HL-60/S4 treated with phorbol 12-myristate 13-acetate at 8.2 ng/mL for 4 days and 3 days (cell line): ENCODE measurements around the gene VMP1.
"Not testable (repeated sequence)": the region's sequence is repeated elsewhere in the genome, so short reads cannot be mapped to it uniquely, and the experiment has no call there.

Source experiments
- in situ Hi-C: fragments of 300-500 bp; cut with MboI; formaldehyde crosslinking; loops from 2 replicates; pipeline ENCODE4 v1.15.0; 2022; ENCODE audit warnings: low sequenced_read_pairs

Gene VMP1

DNA sequence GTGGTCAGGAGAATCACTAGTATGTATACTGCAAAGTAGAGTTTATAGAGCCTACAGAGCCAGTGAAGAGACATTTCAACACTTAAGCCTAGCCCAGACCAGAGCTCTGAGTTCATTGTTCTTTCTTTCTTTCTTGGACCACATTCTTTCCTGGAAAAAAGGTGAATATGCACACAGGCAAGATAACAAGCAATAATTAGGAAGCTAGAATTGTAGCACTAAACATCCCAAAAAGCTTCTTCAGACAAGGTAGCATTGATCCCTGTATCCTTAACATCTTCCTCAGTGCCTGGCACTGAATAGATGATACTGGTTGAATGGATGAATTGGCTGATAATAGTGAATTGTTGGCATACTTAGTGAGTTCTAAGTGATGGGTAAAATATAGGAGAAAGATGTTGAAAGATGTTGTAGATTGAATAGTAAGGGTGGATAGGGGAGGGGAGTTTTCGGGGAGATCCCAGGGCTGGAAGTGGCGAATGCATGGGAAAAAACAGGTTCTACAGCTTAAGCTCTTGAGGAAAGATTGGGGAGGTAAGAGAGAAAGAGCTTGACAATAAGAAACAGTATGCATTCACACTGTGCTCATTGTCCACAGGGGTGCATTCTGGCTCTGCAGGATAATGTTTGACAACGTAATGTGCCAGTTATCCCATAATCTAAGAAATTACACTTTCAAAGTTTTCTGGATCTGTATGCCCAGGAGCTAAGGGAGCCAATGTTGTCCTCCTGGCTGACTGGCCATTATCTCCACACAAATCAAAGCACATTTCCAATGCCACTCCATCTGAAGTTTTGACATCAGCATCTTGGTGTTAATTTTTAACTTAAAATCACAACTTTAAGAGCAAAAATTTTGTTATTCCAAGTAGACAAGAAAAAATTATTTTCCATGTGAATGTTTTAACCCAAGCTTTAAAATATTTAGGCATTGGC lies 149.7 kb downstream of the VMP1 start:
- in situ Hi-C loops = no loop called here

DNA sequence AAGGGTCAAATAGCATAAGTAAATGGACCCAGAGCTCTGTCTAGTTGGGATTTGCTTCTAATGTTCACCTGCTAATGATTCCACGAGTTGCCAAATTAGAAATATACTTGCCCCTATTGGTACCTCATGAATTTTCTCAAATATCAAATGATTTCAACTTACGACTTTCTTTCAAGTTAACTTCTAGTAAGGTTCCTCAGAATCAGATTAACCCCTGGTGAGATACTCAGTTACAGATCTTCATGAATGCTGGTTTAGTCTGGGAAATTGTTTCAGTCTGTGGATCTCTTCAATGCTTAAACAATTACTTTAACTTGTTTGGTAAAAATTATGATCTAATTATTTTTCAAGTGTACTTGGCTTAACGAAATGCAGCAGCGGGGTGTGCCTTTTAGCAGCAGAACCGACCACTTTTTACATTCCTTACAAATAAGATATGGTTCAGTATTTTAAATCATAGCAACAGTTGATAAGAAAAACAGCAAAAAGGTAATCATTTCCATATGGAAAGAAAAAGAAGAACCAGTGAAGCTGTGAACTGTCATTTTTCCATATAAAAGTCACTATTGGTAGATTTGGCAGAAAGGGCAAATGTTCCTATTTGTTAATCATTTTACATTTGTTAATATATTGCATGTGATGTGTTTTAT lies 150.8 kb downstream of the VMP1 start:
- in situ Hi-C loops = no loop called here

DNA sequence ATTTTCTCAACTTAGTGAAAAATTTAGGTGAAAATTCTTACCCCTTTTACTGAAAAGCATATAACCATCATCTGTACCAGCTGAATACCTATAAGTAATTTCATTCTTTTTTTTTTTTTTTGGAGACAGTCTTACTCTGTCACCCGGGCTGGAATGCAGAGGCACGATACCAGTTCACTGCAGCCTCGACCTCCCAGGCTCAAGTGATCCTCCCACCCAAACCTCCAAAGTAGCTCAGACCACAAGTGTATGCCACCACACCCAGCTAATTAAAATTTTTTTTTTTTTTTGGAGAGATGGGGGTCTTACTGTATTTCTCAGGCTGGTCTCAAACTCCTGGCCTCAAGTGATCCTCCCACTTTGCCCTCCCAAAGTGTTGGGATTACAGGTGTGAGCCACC lies 151.5 kb downstream of the VMP1 start:
- in situ Hi-C loops = no loop called here

DNA sequence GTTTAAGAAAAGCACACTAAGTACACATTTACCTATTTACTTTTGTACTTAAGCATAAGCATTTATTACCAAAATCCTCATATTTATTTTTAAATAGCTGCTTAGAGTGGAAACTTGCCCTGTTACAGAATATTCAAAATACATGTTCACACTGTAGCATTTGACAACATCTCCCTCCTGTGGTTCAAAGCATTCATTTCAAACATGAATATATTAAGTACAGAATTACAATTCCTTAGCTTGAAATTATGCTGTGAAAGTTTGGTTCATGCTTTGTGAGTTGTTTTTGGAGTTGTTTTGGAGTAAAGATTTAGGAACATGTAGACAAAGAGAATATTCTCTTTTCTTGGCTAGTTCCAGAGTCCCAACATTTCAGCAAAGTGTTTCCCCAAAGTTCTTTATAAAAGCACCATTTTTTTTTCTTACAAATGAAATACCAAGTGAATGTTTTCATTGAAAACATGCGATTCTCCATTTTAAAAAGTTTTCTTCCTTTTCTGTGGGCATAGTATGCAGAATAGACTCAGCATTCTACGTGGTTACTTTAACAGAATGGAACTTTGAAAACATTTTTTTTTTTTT lies 152.1 kb downstream of the VMP1 start:
- in situ Hi-C loops = no loop called here

DNA sequence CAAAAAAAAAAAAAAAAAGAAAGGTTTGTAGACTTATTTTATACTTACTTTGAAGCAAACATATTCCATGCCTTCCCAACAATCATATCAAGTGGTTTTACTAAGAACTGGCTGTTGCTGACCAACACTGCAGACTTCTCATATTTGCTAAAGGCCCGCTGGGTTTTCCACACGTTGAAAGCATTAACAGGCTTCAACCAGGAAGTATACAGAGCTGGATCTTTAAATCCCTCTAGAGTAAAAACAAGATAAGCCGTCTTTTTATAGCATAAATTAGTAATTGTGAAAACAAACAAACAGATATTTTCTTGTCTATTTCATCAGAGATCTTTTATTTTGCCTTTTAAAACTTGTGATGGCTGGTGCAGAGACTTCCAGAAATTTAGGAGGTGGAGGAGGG lies 156.2 kb downstream of the VMP1 start:
- in situ Hi-C loops = no loop called here

DNA sequence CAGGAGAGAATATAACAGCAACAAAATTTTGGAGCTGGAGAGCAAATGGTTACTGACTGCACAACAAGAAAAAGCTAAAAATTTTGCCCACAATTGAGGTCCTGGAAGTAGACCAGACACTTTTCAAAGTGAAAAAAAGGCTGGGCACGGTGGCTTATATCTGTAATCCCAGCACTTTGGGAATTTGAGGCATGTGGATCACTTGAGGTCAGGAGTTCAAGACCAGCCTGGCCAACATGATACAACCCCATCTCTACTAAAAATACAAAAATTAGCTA lies 162.4 kb downstream of the VMP1 start:
- in situ Hi-C loops = no loop called here

DNA sequence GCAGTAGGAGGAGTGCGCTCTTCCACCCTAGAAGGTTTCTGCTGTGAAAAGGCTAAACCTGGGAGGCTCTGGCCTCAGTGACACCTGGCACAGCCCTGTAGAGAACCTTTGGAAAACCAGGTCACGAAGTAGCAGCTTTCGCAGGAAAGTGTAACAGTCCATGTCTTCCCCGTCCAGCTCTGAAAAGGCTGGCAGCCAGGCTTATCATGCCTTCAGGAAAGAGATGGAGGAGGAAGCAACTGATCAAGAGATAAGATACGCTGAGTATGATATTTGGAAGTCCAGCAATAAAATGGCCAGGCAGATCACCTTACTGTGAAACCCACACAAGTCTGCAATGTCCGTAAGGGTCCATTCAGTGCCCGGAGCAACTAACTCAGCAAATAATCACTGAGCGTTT lies 163.0 kb downstream of the VMP1 start:
- in situ Hi-C loops = no loop called here

DNA sequence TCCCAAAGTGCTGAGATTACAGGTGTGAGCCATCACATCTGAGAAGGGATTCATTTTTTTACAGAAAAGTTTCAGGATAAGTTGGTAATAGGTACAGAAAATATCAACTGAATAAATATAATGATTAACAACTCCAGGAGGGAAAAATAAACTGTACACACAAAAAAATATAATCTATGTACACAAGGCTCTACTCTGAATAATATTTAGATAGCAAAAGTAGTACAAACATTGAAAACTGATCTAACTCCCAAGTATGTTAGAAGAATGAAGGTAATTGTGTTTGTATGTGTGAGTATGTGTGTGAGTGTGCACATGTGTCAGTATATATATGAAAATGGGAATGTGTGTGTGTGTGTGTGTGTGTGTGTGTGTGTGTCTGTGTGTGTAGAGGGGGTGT lies 164.9 kb downstream of the VMP1 start:
- in situ Hi-C loops = no loop called here

DNA sequence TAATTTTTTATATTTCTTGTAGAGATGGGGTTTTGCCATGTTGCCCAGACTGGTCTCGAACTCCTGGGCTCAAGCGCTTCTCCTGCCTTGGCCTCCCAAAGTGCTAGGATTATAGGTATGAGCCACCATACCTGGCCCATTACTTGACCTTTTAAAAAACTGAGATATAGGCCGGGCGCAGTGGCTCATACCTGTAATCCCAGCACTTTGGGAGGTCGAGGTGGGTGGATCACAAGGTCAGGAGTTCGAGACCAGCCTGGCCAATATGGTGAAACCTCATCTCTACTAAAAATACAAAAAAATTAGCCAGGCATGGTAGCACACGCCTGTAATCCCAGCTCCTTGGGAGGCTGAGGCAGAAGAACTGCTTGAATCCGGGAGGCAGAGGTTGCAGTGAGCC lies 166.0 kb downstream of the VMP1 start:
- in situ Hi-C loops = not testable (repeated sequence)

DNA sequence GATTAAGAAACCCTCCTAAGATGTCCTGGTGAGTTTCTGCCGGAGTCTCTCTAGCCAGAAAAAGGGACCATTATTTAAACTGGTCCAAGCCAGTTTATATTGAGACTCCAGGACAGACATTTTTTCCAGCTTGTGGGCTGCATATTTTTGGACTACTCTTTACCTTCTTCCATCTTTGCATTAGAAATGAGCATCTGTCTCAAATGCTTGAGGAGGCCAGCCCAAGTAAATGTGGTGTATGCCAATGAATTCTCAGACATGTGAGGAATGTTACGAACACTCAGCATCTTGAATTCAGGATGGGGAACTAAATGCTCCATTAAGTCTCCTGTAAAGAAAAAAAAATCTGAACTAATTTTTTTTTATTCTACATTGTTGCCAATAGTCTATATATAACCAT lies 166.9 kb downstream of the VMP1 start:
- in situ Hi-C loops = no loop called here

DNA sequence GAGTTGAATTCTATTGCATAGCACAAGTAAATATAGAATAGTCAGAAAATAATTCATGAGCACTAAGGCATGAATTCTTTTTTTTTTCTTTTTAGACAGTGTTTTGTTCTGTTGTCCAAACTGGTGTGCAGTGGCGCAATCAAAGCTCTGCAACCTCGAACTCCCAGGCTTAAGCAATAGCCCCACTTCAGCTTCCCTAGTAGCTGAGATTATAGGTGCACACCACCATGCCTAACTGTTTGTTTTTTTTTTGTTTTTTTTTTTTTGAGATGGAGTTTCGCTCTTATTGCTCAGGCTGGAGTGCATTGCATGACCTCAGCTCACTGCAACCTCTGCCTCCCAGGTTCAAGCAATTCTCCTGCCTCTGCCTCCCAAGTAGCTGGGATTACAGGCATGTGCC lies 168.7 kb downstream of the VMP1 start:
- in situ Hi-C loops = no loop called here

DNA sequence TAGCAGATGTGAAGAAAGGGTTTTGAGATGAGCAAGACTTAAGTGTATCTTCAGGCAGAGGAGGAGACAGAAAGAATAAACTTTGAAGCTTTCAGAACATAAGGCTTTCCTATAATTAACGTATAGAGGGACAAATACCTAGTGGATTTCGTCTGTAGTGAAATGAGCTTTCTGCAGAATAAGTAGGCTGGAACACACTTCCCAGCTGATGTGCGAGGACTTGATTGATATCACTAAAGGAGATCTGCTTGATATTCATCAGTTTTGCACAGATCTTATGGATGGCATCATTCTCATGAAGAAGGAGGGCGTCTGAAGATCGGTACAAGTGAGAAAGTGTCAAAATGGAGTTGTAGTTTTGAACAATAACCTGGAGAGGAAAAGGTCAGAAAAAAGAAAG lies 170.5 kb downstream of the VMP1 start:
- in situ Hi-C loops = no loop called here

DNA sequence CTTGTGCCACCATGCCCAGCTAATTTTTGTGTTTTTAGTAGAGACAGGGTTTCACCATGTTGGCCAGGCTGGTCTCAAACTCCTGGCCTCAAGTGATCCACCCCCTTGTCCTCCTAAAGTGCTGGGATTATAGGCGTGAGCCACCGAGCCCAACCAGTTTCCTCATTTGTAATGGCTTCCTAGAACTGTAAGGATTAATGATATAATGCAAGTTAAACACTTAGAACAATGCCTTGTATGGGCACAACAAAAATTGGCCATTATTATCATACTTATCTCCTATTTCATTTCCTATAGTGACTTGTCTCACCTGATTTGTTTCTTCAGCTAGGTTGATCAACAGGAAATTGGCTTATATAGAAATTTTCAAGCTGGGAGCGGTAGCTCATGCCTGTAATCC lies 171.2 kb downstream of the VMP1 start:
- in situ Hi-C loops = no loop called here

DNA sequence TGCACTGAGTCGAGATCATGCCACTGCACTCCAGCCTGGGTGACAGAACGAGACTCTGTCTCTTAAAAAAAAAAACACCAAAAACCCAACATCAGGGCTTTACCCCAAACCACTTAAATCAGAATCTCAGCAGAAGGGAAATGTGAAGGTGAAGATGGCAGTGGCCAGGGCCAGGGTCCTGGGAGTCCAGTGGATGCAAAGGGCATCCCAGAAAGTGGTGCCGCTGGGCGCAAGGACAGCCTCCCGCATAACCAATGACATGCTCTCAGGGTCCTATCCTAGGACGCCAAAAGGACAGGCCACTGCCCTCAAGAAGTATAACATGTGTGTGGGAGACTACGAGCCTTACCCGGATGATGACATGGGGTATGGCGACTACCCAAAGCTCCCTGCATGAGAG lies 177.4 kb downstream of the VMP1 start:
- in situ Hi-C loops = no loop called here

DNA sequence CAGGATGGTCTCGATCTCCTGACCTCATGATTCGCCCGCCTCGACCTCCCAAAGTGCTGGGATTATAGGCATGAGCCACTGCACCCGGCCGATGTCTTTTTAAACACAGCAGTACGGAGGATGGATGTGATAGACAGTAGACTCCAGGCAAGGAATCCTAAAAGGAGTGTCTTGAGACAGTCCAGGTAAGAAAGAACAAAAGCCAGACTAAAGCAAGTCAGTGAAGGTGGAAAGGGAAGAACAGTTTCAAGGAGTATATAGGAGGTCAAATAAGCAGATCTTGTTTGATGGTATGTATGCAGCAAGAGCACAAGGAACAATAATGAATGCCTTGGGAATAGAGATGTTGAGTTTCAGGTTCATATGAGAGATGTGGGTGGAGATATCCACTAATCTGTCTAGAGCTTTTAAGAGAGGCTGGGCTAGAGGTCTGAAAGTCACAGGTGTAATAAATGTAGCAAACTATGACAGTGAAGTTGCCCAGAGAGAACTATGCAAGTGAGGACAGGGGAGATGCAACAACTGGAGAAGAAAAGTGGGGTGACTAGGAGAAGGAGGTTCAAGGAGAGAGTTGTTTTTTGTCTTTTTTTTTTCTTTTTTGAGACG lies 180.8 kb downstream of the VMP1 start:
- in situ Hi-C loops = no loop called here

DNA sequence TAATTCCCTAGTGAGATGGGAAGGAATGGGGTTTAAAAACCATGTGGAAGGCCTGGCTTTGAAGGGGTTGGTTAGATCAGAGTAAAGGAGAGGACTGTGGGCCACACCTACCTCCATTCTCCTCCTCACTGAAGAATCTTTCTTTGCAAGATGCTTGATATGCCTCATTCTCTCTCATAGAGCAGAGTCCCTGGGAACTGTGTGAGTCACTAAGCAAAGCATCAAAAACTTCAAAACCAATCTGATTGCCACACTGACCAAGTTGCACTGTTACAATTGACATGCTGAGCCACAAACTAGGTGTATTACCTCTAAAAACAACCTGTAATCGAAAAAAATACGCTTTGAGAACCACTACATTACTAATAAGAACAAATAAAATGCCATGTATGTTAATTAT lies 183.3 kb downstream of the VMP1 start:
- in situ Hi-C loops = no loop called here
